ENCODE data around the gene LAD1. TPM values are rescaled to one million over a fixed set of nuclear protein-coding genes. Genes with fewer than 3 reads are reported as not detected.

Gene LAD1
- total RNA-seq, 1 experiment from 2014 or later, result 30.1 TPM

DNA sequence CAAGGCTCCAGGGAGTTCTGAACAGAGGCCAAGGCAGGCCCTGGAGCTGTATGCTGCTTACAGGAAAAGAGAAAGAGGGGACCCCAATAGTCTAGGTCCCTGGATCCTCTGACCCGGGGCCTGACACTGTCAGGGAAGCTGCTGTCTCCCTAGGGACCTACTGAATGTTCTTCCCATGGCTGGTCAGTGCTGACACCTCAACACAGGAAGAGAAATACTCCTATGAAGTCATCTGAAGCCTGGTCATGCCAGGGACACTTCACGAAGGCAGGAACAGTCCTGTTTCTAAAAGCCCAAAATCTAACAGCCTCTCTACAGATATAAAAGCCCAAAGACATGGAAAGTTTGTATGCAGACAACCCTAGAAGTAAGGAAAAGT is 1.7 kb upstream of the LAD1 start:
- no peak overlapping the region for H2BK15ac ChIP-seq (ENCODE audit: low read depth, low read length)
- no peak overlapping the region for H4K5ac ChIP-seq (ENCODE audit: insufficient read length, low read depth, low read length)
- WGBS (ENCODE audit: extremely low coverage, insufficient read length, low lambda C conversion rate), result no CpG with 5 or more reads among the region's 2 CpGs
- no peaks in the 10 kb centered on the region for H3K4me1 ChIP-seq (ENCODE audit: insufficient read depth, low read length)
- H3K79me2 ChIP-seq (ENCODE audit: insufficient read depth, low read length), result no peaks in the 10 kb centered on the region
- H3K4me3 Mint-ChIP-seq, result peak overlapping the region in 1 of 2 experiments; percentile 71; a peak in 2 of 5 replicates
- H4K20me1 ChIP-seq (ENCODE audit: control insufficient read depth, insufficient read depth, insufficient read length), result no peaks in the 10 kb centered on the region
- H3K79me1 ChIP-seq (ENCODE audit: insufficient read depth, low read depth, low read length, poor library complexity, severe bottlenecking), result no peaks in the 10 kb centered on the region
- no peak overlapping the region for H2AFZ ChIP-seq (ENCODE audit: low read length)
- no peak overlapping the region for H2BK5ac ChIP-seq (ENCODE audit: insufficient read length, low read length)
- H2BK20ac ChIP-seq (ENCODE audit: low read depth, low read length, poor library complexity, severe bottlenecking), result no peak overlapping the region
- H3K23me2 ChIP-seq (ENCODE audit: insufficient read length, low read depth, low read length, poor library complexity, severe bottlenecking), result peaks cover 16% of the 10 kb centered on the region
- peaks cover 0 to 3% (median 0%) of the 10 kb centered on the region in 3 experiments; a peak in 3 of 7 replicates for H3K36me3 Mint-ChIP-seq (ENCODE audit: insufficient read depth in 1 of 3, low read depth in 3 of 3)
- H3K4me2 ChIP-seq (ENCODE audit: insufficient read depth, insufficient read length, low read length), result no peak overlapping the region
- H2AK5ac ChIP-seq (ENCODE audit: insufficient read length, low read length), result no peak overlapping the region
- H4K91ac ChIP-seq (ENCODE audit: insufficient read length, low read depth, low read length), result no peak overlapping the region
- no peak overlapping the region for H3K18ac ChIP-seq (ENCODE audit: insufficient read length, low read depth, low read length)
- H3K27me3 Mint-ChIP-seq (ENCODE audit: low read depth), result peaks cover 22% of the 10 kb centered on the region
- no peaks in the 10 kb centered on the region for H3K9me3 Mint-ChIP-seq
- no peak overlapping the region for H3K14ac ChIP-seq (ENCODE audit: insufficient read depth, low read length)
- H3K9ac ChIP-seq (ENCODE audit: extremely low read depth, insufficient read length, low read length), result no peak overlapping the region
- H3K56ac ChIP-seq (ENCODE audit: insufficient read length, low read depth, low read length), result no peak overlapping the region
- H3K27ac ChIP-seq (ENCODE audit: insufficient read length, low read depth, low read length), result no peak overlapping the region
- H3T11ph ChIP-seq (ENCODE audit: low read length), result no peak overlapping the region
- H3K4me1 Mint-ChIP-seq, result peaks cover 29 to 34% of the 10 kb centered on the region in 2 experiments
- H3K23ac ChIP-seq (ENCODE audit: insufficient read length, low read depth, low read length), result no peak overlapping the region
- no peak overlapping the region; a peak in 1 of 7 replicates for H3K27ac Mint-ChIP-seq
- no peak for TF ChIP-seq CTCF (conservative IDR thresholded peaks at IDR 0.05)
- no peaks in the 10 kb centered on the region for H3K9me3 ChIP-seq (ENCODE audit: control insufficient read depth, low read depth, low read length)
- no peak for DNase-seq
- H3K27me3 ChIP-seq (ENCODE audit: insufficient read depth, low read length), result peaks cover 5% of the 10 kb centered on the region; the same call in 1 of the 2 replicates
- H2BK12ac ChIP-seq (ENCODE audit: insufficient read length, low read depth, low read length), result no peak overlapping the region
- no peak overlapping the region for H3K4ac ChIP-seq (ENCODE audit: low read depth, low read length)
- no peak overlapping the region for H4K8ac ChIP-seq (replicated peaks; ENCODE audit: insufficient read length, low read depth, low read length)
- H2BK120ac ChIP-seq (ENCODE audit: low read depth, low read length, poor library complexity, severe bottlenecking), result no peak overlapping the region
